Erythroblast (primary cell): ENCODE measurements around the gene PIP5K1B.

ENCODE experiments used
- GATA1 ChIP-seq: IDR thresholded peaks from 2 replicates; pipeline ENCODE4 v1.6.1; 2011; ENCODE audit warnings: low read depth, mild to moderate bottlenecking, control low read depth, low read length, moderate library complexity
- POLR2A ChIP-seq: IDR thresholded peaks from 2 replicates; pipeline ENCODE4 v1.6.1; 2011; ENCODE audit warnings: mild to moderate bottlenecking, low read length

GRCh38 chr9:68941780-68942459, 236.9 kb downstream of the PIP5K1B start:
- TF ChIP-seq POLR2A = no peak
- TF ChIP-seq GATA1 = no peak
